Neuronal stem cell (in vitro differentiated cells): ENCODE results near the gene RPUSD4.
A peak's percentile ranks its signal among the peaks of the same experiment; 100 is the strongest.

ENCODE experiments used
- DNase-seq: peaks from one replicate; pipeline ENCODE4 v3.0.0-alpha.2; 2013; ENCODE audit warnings: low spot score
- H2AFZ ChIP-seq: one replicate; pipeline ENCODE4 v1.6.1; 2013; ENCODE audit warnings: mild to moderate bottlenecking, low read length, inconsistent platforms
- H2AK5ac ChIP-seq: 2 replicates; pipeline ENCODE4 v1.6.1; 2013; ENCODE audit warnings: low read depth, mild to moderate bottlenecking, inconsistent platforms, low read length, moderate library complexity, mixed read lengths
- H2BK120ac ChIP-seq: 2 replicates; pipeline ENCODE4 v1.6.1; 2013; ENCODE audit warnings: low read depth, mild to moderate bottlenecking, inconsistent platforms, low read length, moderate library complexity, mixed read lengths
- H2BK12ac ChIP-seq: one replicate; pipeline ENCODE4 v1.6.1; 2013; ENCODE audit warnings: low read length, inconsistent platforms
- H2BK15ac ChIP-seq: 2 replicates; pipeline ENCODE4 v1.6.1; 2013; ENCODE audit warnings: mild to moderate bottlenecking, low read length, inconsistent platforms, mixed read lengths
- H2BK5ac ChIP-seq: one replicate; pipeline ENCODE4 v1.6.1; 2013; ENCODE audit warnings: inconsistent platforms, mild to moderate bottlenecking, low read length, moderate library complexity
- H3K14ac ChIP-seq: one replicate; pipeline ENCODE4 v1.6.1; 2013; ENCODE audit warnings: low read length, inconsistent platforms
- H3K18ac ChIP-seq: 2 replicates; pipeline ENCODE4 v1.6.1; 2013; ENCODE audit warnings: low read length, inconsistent platforms
- H3K23ac ChIP-seq: 2 replicates; pipeline ENCODE4 v1.6.1; 2013; ENCODE audit warnings: low read depth, mild to moderate bottlenecking, mixed read lengths, low read length, inconsistent platforms; ENCODE audit not compliant: poor library complexity
- H3K27ac ChIP-seq: replicated peaks from 3 replicates; pipeline ENCODE4 v1.5.1; 2013; ENCODE audit warnings: low read length, inconsistent platforms
- H3K27me3 ChIP-seq, 3 experiments: 2 replicates each; pipeline ENCODE4 v1.6.1; 2013; ENCODE audit warnings: low read length in 3 of 3, mild to moderate bottlenecking in 2 of 3, inconsistent platforms in 1 of 3, low read depth in 1 of 3, mixed read lengths in 1 of 3, moderate library complexity in 1 of 3; ENCODE audit not compliant: control insufficient read depth in 3 of 3, insufficient read depth in 3 of 3
- H3K36me3 ChIP-seq, 2 donors: replicated peaks in 1 of 2; 2 replicates each; pipeline ENCODE4 v1.6.1; 2013; ENCODE audit warnings: low read length in 2 of 2; ENCODE audit not compliant: control insufficient read depth in 2 of 2, insufficient read depth in 2 of 2
- H3K4ac ChIP-seq: 2 replicates; pipeline ENCODE4 v1.6.1; 2013; ENCODE audit warnings: inconsistent platforms, mild to moderate bottlenecking, low read length, moderate library complexity
- H3K4me1 ChIP-seq, 2 donors: 1 replicate in 1 of 2; 2 replicates in 1 of 2; pipeline ENCODE4 v1.6.1; 2013; ENCODE audit warnings: low read length in 2 of 2, low read depth in 1 of 2; ENCODE audit not compliant: control insufficient read depth in 2 of 2, insufficient read depth in 1 of 2
- H3K4me2 ChIP-seq: one replicate; pipeline ENCODE4 v1.6.1; 2013; ENCODE audit warnings: mild to moderate bottlenecking, low read length, inconsistent platforms; ENCODE audit not compliant: insufficient read depth, poor library complexity, severe bottlenecking
- H3K4me3 ChIP-seq, 2 donors: 2 replicates each; pipeline ENCODE4 v1.5.1; 2013; ENCODE audit warnings: low read length in 2 of 2, mild to moderate bottlenecking in 2 of 2, inconsistent platforms in 1 of 2, moderate library complexity in 1 of 2
- H3K79me1 ChIP-seq: one replicate; pipeline ENCODE4 v1.6.1; 2013; ENCODE audit warnings: low read depth, mild to moderate bottlenecking, inconsistent platforms, low read length, moderate library complexity
- H3K9ac ChIP-seq: one replicate; pipeline ENCODE4 v1.6.1; 2013; ENCODE audit warnings: mild to moderate bottlenecking, low read depth, low read length, inconsistent platforms; ENCODE audit not compliant: poor library complexity
- H3K9me3 ChIP-seq, 2 donors: replicated peaks in 1 of 2; 2 replicates each; pipeline versions ENCODE3 to v1.6.1; 2013; ENCODE audit warnings: low read length in 2 of 2, mild to moderate bottlenecking in 2 of 2, inconsistent platforms in 1 of 2, low read depth in 1 of 2, mixed read lengths in 1 of 2, moderate library complexity in 1 of 2; ENCODE audit not compliant: control insufficient read depth in 2 of 2, insufficient read depth in 1 of 2
- H4K8ac ChIP-seq: one replicate; pipeline ENCODE4 v1.6.1; 2013; ENCODE audit warnings: low read depth, mild to moderate bottlenecking, inconsistent platforms, low read length, moderate library complexity
- H4K91ac ChIP-seq: one replicate; pipeline ENCODE4 v1.6.1; 2013; ENCODE audit warnings: low read length, low read depth, mild to moderate bottlenecking, inconsistent platforms; ENCODE audit not compliant: poor library complexity
- WGBS, 2 donors: extraction: QIAGEN DNeasy Blood & Tissue Kit; methylation state at CpG; one replicate each; pipeline ENCODE4 v1.1.7; 2013; ENCODE audit warnings: missing lambda C conversion rate in 2 of 2, mixed read lengths in 1 of 2; ENCODE audit not compliant: insufficient read length in 2 of 2, insufficient replicate concordance in 1 of 2; ENCODE audit errors: extremely low coverage in 2 of 2; 5-methylcytosine and 5-hydroxymethylcytosine counted together

RPUSD4 gene

GRCh38 chr11:126157326-126158030 lies 54.0 kb downstream of the RPUSD4 start:
- H4K91ac ChIP-seq, result no peak overlapping the region
- H2BK5ac ChIP-seq, result no peak overlapping the region
- no peak overlapping the region for H3K4ac ChIP-seq
- no peak overlapping the region for H3K14ac ChIP-seq
- no peaks in the 10 kb centered on the region for H3K36me3 ChIP-seq
- H3K79me1 ChIP-seq, result no peaks in the 10 kb centered on the region
- no CpG with 5 or more reads among the region's 7 CpGs for WGBS, 2 donors
- H3K4me3 ChIP-seq, result no peak overlapping the region
- no peak overlapping the region for H2AFZ ChIP-seq
- H3K27ac ChIP-seq, result no peak overlapping the region
- H3K18ac ChIP-seq, result no peak overlapping the region
- DNase-seq, result no peak
- H2AK5ac ChIP-seq, result peak overlapping the region; percentile 26
- H2BK120ac ChIP-seq, result no peak overlapping the region
- H3K23ac ChIP-seq, result no peak overlapping the region
- no peak overlapping the region for H3K4me2 ChIP-seq
- H2BK12ac ChIP-seq, result no peak overlapping the region
- H3K9ac ChIP-seq, result no peak overlapping the region
- peaks cover 0 to 16% of the 10 kb centered on the region in 2 donors for H3K9me3 ChIP-seq
- H3K4me1 ChIP-seq, result peaks cover 16 to 56% of the 10 kb centered on the region in 2 donors
- no peak overlapping the region for H2BK15ac ChIP-seq
- H4K8ac ChIP-seq, result no peak overlapping the region
- peaks cover 0 to 94% (median 0%) of the 10 kb centered on the region in 3 experiments for H3K27me3 ChIP-seq

DNA sequence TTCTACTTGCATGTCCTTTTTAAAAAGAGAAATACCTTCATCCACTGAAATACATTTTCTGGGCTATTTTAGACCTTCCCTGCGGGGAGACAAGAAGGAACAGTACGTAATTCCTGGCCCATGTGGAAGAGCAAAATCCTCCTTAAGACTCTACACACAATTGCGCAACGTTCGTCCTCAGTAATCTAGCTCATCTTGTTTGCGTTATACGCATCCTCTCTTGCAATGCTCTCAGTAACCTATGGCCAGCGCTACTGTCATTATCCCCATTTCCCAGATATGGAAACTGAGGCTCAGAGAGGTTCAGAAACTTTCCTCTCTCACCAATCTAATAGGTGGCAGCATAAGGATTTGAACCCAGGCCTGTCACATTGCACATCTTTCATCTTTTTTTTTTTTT lies 54.6 kb downstream of the RPUSD4 start:
- Histone ChIP-seq H2BK5ac (no peak overlapping the region), H3K4ac (no peak overlapping the region), H3K18ac (no peak overlapping the region), H2AK5ac (no peak overlapping the region), H3K9ac (no peak overlapping the region), H3K79me1 (no peaks in the 10 kb centered on the region), H3K14ac (no peak overlapping the region), H3K23ac (no peak overlapping the region), H3K36me3 (no peaks in the 10 kb centered on the region), H4K91ac (no peak overlapping the region), H2AFZ (no peak overlapping the region), H3K27me3 (peaks cover 0 to 96% (median 0%) of the 10 kb centered on the region in 3 experiments), H3K27ac (no peak overlapping the region), H3K4me2 (no peak overlapping the region), H4K8ac (no peak overlapping the region), H2BK12ac (no peak overlapping the region), H2BK15ac (no peak overlapping the region), H3K9me3 (peaks cover 0 to 22% of the 10 kb centered on the region in 2 donors), H2BK120ac (no peak overlapping the region), H3K4me1 (peaks cover 16 to 54% of the 10 kb centered on the region in 2 donors), H3K4me3 (no peak overlapping the region)
- WGBS, 2 donors, result no CpG with 5 or more reads among the region's 8 CpGs
- no peak for DNase-seq

GRCh38 chr11:126155402-126156187 lies 55.9 kb downstream of the RPUSD4 start:
- Histone ChIP-seq H3K9me3 (peaks cover 4 to 34% of the 10 kb centered on the region in 2 donors), H4K8ac (no peak overlapping the region), H3K4me1 (peaks cover 15 to 48% of the 10 kb centered on the region in 2 donors), H2BK120ac (no peak overlapping the region), H3K27ac (no peak overlapping the region), H3K4me3 (no peak overlapping the region), H3K14ac (no peak overlapping the region), H2AK5ac (peak overlapping the region; percentile 26), H2BK5ac (no peak overlapping the region), H3K36me3 (no peaks in the 10 kb centered on the region), H3K9ac (no peak overlapping the region), H2AFZ (no peak overlapping the region), H3K18ac (peak overlapping the region; percentile 45), H3K27me3 (peaks cover 0 to 99% (median 0%) of the 10 kb centered on the region in 3 experiments), H2BK15ac (no peak overlapping the region), H3K4me2 (no peak overlapping the region), H3K23ac (no peak overlapping the region), H2BK12ac (peak overlapping the region; percentile 3), H4K91ac (no peak overlapping the region), H3K79me1 (no peaks in the 10 kb centered on the region), H3K4ac (no peak overlapping the region)
- no CpG with 5 or more reads among the region's 28 CpGs for WGBS, 2 donors
- DNase-seq, result no peak

- Histone ChIP-seq H3K9me3 (peaks cover 4 to 38% of the 10 kb centered on the region in 2 donors), H2BK12ac (no peak overlapping the region), H4K91ac (no peak overlapping the region), H2BK5ac (no peak overlapping the region), H3K4me2 (no peak overlapping the region), H3K27me3 (peaks cover 0 to 99% (median 0%) of the 10 kb centered on the region in 3 experiments), H3K36me3 (no peaks in the 10 kb centered on the region), H3K4me1 (peaks cover 9 to 47% of the 10 kb centered on the region in 2 donors), H3K79me1 (no peaks in the 10 kb centered on the region), H3K4ac (no peak overlapping the region), H3K4me3 (no peak overlapping the region), H3K23ac (no peak overlapping the region), H4K8ac (no peak overlapping the region), H2AK5ac (peak overlapping the region; percentile 26), H3K14ac (no peak overlapping the region), H2AFZ (no peak overlapping the region), H3K18ac (peak overlapping the region; percentile 6), H3K27ac (no peak overlapping the region), H3K9ac (no peak overlapping the region), H2BK120ac (no peak overlapping the region), H2BK15ac (no peak overlapping the region)
- no CpG with 5 or more reads among the region's 7 CpGs for WGBS, 2 donors
- DNase-seq, result no peak
These were observed 56.8 kb downstream of the RPUSD4 start for GRCh38 chr11:126154691-126155090.
